GM18505 (cell line): Measurements from ENCODE around the gene LRRK1.

Experiments used
- ATAC-seq: cut with Tn5 transposase; IDR thresholded peaks from one replicate; pipeline ENCODE4 v1.9.1; 2021; ENCODE audit not compliant: unreplicated experiment
- POLR2A ChIP-seq: IDR thresholded peaks from 4 replicates; pipeline ENCODE4 v1.6.1; 2011; ENCODE audit warnings: borderline replicate concordance; ENCODE audit not compliant: insufficient read depth, insufficient read length; ENCODE audit errors: extremely low read depth

Gene LRRK1

GRCh38 chr15:100942656-100943425 lies 23.7 kb downstream of the LRRK1 start:
- no peak for ATAC-seq
- no peak for TF ChIP-seq POLR2A

- no peak for TF ChIP-seq POLR2A
- ATAC-seq: peak; percentile 32
Observed at GRCh38 chr15:100944244-100944895, 25.2 kb downstream of the LRRK1 start.

- no peak for ATAC-seq
- TF ChIP-seq POLR2A: no peak
Observed at GRCh38 chr15:100944986-100945385, 25.8 kb downstream of the LRRK1 start.

GRCh38 chr15:100947760-100948429 lies 28.7 kb downstream of the LRRK1 start:
- no peak for ATAC-seq
- no peak for TF ChIP-seq POLR2A

- no peak for ATAC-seq
- no peak for TF ChIP-seq POLR2A
Observed at GRCh38 chr15:100948430-100948762, 29.2 kb downstream of the LRRK1 start.

- TF ChIP-seq POLR2A: no peak
- ATAC-seq: no peak
Observed at GRCh38 chr15:100949691-100950090, 30.5 kb downstream of the LRRK1 start.

GRCh38 chr15:100951965-100952364 lies 32.8 kb downstream of the LRRK1 start:
- no peak for ATAC-seq
- no peak for TF ChIP-seq POLR2A

- TF ChIP-seq POLR2A: no peak
- ATAC-seq: no peak
Observed at GRCh38 chr15:100952566-100952965, 33.4 kb downstream of the LRRK1 start.

- ATAC-seq: no peak
- no peak for TF ChIP-seq POLR2A
Observed at GRCh38 chr15:100958326-100959065, 39.3 kb downstream of the LRRK1 start.

- no peak for ATAC-seq
- TF ChIP-seq POLR2A: no peak
Observed at GRCh38 chr15:100959066-100960050, 40.2 kb downstream of the LRRK1 start.

- TF ChIP-seq POLR2A: no peak
- no peak for ATAC-seq
Observed at GRCh38 chr15:100966997-100967396, 47.8 kb downstream of the LRRK1 start.
